GM21717 (cell line): ENCODE results near the gene SULT4A1.
"Not testable (repeated sequence)": the region's sequence is repeated elsewhere in the genome, so short reads cannot be mapped to it uniquely, and the experiment has no call there.

Source experiments
- ATAC-seq: cut with Tn5 transposase; IDR thresholded peaks from one replicate; pipeline ENCODE4 v1.9.1; 2021; ENCODE audit warnings: mild to moderate bottlenecking, moderate library complexity; ENCODE audit not compliant: unreplicated experiment

Gene SULT4A1

DNA sequence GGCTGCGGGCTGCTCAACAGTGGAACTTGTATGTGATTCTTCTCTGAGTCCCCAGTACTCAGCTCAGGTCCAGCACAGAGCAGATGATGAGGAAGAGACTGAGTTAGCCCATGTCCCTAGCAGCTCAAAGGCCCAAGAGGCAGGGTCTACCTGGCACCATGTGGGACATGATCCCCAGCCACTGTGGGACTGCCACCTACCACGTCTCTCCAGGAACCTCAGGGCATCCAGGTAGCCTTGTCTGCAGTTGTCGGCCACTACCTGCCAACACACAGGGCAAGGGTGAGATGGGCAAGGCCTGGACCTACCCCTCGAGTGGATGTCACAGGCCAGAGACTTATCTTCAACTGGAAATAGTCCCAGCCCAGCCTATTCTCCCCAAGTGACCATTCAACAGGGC, 25.1 kb upstream of the SULT4A1 start:
- no peak for ATAC-seq

GRCh38 chr22:43886231-43886630, 23.9 kb upstream of the SULT4A1 start:
- no peak for ATAC-seq

DNA sequence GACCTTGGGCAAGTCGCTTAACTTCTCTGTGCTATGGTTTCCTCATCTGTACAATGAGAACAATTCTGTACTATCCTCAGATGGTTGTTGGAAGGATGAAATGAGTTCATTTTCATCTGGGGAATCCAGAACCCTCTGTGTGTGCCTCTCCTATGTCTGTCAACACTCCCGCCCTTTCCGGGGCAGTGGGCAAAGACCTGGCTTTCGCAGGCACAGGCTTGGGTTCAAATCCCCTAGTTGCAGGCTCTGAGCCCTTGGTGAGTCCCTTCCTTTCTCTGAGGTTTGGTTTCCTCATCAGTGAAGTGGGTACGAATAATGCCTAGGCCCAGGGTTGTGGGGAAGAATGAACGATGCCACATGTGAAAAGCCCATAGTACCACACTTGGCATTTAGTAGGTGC, 23.5 kb upstream of the SULT4A1 start:
- no peak for ATAC-seq

DNA sequence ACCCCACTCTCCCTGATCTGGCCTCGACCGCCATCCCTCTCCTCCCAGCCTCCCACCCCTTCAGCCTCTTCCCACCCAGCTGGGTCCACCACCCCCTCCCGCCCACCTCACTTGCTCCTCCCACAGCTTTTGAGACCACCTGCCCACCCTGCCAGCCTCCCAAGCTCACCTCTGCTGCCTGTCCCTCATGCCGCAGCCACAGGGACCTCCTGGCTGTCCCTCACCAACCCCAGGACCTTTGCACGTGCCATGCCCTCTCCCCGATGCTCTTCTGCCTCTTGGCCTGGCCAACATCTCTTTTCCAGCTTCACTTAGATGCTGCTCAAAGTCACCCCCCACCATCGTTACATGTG, 23.0 kb upstream of the SULT4A1 start:
- ATAC-seq: no peak

DNA sequence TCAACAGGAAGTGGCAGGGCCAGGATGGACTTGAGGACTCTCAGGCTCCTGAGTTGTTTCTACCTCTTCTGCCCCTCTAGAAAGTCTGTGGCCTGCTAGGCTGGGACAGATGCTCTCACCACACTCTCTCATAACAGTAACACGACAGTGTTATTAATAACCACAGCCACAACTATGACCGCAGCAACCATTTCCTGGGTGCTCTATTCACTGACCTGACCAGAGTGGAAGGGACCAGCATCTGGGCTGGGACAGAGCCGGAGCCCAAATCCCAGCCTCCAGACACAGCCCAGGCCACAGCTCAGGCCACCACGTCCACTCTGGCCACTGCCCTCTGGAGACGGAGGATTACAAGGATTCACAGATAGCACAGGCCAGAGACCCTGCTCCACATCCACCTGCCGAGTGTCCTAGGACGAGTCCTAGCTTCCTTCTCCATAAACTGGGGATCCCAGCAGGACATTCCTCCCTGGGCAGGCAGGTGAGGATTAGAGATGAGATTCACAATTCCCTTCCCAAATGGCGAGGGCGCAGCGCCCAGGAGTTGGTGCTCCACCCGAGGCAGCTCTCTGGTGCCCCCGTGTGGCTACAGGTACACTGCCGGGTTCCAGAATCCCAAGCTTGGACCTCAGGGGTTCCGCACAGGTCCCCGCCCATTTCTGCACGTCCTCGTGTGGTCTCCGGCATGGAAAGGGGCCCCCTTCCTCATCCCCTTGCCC, 22.4 kb upstream of the SULT4A1 start:
- no peak for ATAC-seq

- no peak for ATAC-seq
Measured at GRCh38 chr22:43883719-43884415, 21.6 kb upstream of the SULT4A1 start.

- no peak for ATAC-seq
Measured at GRCh38 chr22:43883012-43883661, 20.8 kb upstream of the SULT4A1 start.

DNA sequence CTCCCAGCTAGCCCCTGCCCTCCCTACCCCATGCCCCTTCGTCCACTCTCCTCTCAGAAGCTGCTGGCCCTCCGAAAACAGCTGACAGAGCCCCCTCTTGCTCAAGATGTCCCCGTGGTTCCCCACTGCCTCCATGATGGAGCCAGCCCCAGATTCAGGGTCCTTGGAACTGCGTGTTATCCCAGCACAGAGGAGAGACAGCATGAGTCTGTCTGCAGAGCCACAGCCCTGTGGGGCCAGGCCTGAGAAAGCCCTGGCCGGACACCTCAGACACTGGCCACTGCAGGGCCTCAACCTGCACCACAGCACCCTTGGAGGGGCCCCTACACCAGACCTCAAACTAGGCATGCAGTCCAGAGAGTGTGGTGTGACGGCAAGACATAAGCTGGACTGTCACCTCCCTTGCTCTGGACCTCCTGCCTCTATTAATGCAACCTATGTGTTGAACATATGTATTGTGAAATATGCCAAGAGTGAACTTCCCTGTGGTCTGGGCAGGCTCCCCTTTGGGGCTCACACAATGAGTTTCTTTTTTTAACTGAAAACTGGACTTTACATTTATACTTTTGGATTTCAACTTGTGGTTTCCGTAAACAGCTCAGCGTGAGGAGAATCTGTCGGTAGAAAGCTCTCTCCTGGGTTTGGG, 19.9 kb upstream of the SULT4A1 start:
- ATAC-seq: no peak

- ATAC-seq: no peak
Measured at GRCh38 chr22:43881091-43882061, 19.1 kb upstream of the SULT4A1 start.

- ATAC-seq: no peak
Measured at GRCh38 chr22:43880541-43880991, 18.3 kb upstream of the SULT4A1 start.

- no peak for ATAC-seq
Measured at GRCh38 chr22:43879901-43880540, 17.7 kb upstream of the SULT4A1 start.

DNA sequence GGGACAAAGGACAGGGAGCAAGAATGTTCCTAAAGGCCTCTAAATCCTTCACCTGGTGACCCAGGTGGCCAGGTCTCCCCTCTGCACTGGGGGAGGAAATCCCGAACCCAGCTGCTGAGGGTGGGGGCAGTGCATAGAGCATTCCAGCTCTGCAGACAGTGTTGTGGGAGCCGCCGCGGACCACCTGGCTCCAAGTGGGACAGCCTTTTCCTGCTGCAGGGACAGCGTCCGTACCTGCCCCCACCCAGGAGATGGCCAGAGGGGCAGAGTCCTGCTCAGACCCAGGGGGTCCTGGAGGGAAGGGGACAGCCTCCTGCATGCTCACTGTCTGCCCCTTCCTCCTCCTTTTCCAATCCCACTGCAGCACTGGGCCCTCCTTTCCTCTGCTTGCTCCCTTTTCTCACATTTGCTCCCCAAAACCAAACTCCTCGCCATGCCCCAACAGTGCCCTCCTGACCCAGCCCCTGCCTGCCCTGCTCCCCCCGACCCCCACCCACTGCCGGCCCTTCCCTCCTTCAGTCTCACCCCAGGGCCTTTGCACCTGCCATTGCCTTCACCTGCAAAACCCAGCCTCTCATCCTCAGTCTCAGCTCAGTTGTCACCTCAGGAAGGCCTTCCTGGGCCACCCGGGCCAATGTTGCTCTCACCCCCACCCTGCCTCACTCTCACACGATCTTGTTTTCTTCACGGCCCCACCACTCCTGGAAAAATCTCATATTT, 16.7 kb upstream of the SULT4A1 start:
- no peak for ATAC-seq

GRCh38 chr22:43878079-43878795, 15.9 kb upstream of the SULT4A1 start:
- no peak for ATAC-seq

DNA sequence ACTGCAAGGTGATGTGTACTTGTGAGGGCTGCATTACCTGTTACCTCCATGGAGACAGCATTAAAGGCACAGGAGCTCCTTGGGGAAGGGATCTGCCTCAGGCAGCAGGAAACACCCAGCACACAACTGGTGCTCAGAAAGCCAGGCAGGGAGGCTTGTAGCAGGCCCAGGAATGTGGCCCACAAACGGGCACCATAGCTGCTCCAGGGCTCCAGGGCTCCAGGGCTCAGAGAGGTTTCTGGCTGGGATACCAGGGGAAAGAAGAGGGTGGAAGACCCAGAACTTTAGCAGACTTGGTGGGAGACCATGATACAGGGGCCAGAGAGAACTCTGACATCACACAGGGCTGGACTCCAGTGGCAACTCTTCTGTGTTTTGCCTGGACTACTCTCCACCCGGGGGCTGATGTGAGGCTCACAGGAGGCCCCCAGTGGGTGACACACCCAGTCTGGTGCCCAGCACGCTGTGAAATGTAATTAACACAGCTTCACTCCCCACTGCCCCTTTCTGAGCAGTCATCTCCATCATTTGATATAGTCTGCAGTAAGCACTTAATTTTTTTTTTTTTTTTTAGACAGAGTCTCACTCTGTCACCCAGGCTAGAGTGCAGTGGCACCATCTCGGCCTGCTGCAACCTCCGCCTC, 14.7 kb upstream of the SULT4A1 start:
- ATAC-seq: no peak

GRCh38 chr22:43869799-43870198, 7.5 kb upstream of the SULT4A1 start:
- ATAC-seq: no peak

DNA sequence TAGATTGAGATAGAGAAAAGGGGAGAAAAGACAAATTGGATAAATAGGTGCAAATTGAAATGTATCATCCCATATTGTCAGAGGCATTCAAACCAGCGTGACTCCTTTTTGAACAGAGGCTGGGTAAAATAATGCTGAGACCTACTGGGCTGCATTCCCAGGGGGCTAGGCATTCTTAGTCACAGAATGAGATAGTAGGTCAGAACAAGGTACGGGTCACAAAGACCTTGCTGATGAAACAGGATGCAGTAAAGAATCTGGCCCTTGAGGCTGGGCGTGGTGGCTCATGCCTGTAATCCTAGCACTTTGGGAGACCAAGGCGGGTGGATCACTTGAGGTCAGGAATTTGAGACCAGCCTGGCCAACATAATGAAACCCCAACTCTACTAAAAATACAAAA, 6.7 kb upstream of the SULT4A1 start:
- not testable (repeated sequence) for ATAC-seq

- no peak for ATAC-seq
Measured at GRCh38 chr22:43867839-43868635, 5.7 kb upstream of the SULT4A1 start.

- ATAC-seq: no peak
Measured at GRCh38 chr22:43862882-43863202, 529 bp upstream of the SULT4A1 start.
